Adrenal gland (tissue), 5 donors: Measurements from ENCODE around the gene TMCC1.

Source experiments
- POLR2A ChIP-seq, 2 donors: fragments of 450-650 bp; IDR thresholded peaks; one replicate each; pipeline ENCODE4 v1.6.1; 2017; ENCODE audit warnings: antibody characterized with exemption in 2 of 2, mild to moderate bottlenecking in 2 of 2, moderate library complexity in 1 of 2
- TF ChIP-seq, protein P1 (sequence below), 6 experiments: fragments of 450-650 bp in 4 of 6; fragments of 200-600 bp in 2 of 6; sonication (generic) in 1 of 6; IDR thresholded peaks; 1 replicate in 5 of 6; 2 replicates in 1 of 6; pipeline versions ENCODE4 v1.5.1 to v1.8.0; 2016 to 2021; ENCODE audit warnings: antibody characterized with exemption in 6 of 6, mild to moderate bottlenecking in 2 of 6, moderate library complexity in 1 of 6
- donor health status: DM: no; HTN: no; CAD: no.

GRCh38 chr3:129619726-129620162, 273.8 kb downstream of the TMCC1 start:
- TF ChIP-seq POLR2A (IDR thresholded peaks at IDR 0.05), result no peak
- TF ChIP-seq, protein P1, sequence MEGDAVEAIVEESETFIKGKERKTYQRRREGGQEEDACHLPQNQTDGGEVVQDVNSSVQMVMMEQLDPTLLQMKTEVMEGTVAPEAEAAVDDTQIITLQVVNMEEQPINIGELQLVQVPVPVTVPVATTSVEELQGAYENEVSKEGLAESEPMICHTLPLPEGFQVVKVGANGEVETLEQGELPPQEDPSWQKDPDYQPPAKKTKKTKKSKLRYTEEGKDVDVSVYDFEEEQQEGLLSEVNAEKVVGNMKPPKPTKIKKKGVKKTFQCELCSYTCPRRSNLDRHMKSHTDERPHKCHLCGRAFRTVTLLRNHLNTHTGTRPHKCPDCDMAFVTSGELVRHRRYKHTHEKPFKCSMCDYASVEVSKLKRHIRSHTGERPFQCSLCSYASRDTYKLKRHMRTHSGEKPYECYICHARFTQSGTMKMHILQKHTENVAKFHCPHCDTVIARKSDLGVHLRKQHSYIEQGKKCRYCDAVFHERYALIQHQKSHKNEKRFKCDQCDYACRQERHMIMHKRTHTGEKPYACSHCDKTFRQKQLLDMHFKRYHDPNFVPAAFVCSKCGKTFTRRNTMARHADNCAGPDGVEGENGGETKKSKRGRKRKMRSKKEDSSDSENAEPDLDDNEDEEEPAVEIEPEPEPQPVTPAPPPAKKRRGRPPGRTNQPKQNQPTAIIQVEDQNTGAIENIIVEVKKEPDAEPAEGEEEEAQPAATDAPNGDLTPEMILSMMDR (IDR thresholded peaks at IDR 0.05), result no peak
